NCI-H146 (cell line): ENCODE measurements around the gene ANKEF1.
"Not testable (repeated sequence)": the region's sequence is repeated elsewhere in the genome, so short reads cannot be mapped to it uniquely, and the experiment has no call there.

Experiments
- DNase-seq: peaks from one replicate; lab custom pipeline; 2025; lab: John Stamatoyannopoulos, UW

Gene ANKEF1

GRCh38 chr20:10033905-10034650 lies 709 bp upstream of the ANKEF1 start:
- DNase-seq = no peak

DNA sequence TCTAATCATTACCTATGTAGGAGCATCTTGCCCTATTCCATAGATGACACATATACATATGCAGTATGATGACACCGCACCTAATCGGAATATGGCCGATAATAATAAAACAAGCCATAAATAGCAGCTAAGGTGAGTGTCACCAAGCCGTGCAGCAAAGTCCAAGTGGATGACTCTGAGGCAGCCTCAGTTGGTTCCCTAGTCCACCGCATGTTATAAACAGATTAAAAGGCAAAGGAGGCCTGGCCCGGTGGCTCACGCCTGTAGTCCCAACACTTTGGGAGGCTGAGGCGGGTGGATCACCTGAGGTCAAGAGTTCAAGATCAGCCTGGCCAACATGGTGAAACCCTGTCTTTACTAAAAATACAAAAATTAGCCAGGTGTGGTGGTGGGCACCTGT lies 1.5 kb downstream of the ANKEF1 start:
- DNase-seq = not testable (repeated sequence)

GRCh38 chr20:10040070-10040975 lies 5.5 kb downstream of the ANKEF1 start:
- no peak for DNase-seq

DNA sequence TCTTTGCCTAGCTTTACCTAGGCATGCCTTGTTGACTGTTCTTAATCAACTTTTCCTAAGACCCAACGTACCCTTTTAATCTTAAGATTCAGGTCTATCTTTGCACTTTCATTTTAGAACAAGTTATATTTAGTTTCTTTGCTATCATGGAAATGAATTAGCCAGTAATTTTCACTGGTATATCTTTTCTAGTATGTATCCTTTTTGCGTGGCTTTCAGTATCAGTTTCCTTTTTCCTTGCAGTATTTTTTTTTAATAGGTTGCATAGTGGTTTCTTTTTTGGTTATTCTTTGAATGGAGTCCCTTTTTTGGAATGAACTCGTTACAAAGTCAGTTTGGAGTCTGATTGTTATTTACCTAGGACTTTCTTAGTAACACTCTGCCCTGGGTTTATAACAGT lies 7.3 kb downstream of the ANKEF1 start:
- DNase-seq = no peak

GRCh38 chr20:10047427-10047826 lies 12.6 kb downstream of the ANKEF1 start:
- DNase-seq = peak; percentile 17

- no peak for DNase-seq
These were observed 16.4 kb downstream of the ANKEF1 start for GRCh38 chr20:10051185-10051584.

DNA sequence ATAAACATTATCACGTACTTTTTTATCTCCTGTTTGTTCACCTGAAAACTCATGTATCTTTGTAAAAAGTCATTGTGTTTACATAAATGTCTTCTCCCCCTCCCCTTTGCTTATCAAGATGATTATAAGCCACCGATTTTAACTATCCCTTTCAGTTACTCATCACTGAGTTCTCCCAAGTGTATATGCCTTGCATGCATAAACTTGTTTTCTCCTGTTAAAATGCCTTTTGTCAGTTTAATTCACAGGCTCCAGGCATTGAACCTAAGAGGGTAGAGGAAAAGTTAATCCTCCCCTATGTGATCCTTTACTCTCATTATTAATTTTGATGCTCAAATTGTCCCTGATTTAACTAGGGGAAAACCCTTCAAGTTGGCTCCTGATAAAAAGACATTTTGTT lies 24.2 kb downstream of the ANKEF1 start:
- no peak for DNase-seq

DNA sequence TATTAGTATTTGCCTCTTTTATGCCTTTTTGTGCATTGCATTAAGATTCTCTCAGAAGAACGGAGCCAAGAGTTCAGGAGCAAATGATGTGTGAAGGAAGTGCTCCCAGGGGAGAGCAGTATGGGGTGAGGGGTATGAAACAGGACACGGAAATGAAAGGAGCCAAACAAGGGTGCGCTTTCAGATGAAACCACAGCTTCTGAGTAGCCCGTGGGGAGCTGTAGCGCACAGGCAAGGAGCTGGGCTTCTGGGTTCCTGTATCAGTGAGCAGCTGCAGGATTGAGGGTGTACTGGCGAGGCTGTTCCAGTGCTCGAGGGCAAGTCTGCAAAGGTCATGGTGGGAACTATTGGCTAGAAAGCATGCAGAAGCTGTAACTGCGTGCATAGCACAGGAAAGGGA lies 25.4 kb downstream of the ANKEF1 start:
- no peak for DNase-seq

DNA sequence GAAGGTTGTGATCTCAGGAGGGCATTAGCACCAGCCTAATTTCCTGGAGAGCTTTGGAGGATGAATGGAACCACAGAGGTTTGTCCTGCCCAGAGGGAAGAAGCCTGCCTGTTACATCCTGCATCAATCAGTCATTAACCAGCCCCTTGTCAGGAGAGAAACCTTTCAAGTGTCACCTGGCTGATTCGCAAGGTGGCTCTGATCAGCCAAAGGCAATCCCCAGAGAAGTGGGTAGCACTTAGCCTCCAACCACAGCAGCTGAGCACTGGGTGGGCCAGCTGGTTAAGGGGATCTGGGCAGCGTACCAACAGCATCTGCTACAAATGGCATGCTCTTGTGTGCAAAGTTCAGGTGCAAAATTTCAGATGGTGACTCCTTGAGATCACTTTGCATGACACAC lies 26.9 kb downstream of the ANKEF1 start:
- no peak for DNase-seq

- DNase-seq = no peak
These were observed 28.7 kb downstream of the ANKEF1 start for GRCh38 chr20:10063482-10063881.

DNA sequence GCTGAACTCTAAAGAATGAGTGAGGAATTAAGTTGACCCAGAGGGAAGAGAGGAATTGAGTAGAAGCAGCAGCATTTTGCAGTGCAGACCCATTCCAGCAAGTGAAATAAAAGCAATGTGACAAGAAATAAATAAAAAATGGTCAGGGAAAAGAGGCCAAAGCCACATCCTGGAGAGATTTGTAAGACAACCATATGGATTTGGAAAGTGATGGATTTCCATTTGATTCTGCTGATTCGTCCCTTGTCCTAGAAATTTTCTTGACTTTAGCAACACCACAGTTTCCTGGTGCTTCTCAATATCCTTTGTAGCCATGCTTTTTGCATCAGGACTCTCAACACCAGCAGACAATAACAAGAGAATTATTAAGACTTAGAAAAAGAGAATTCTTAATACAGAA lies 29.8 kb downstream of the ANKEF1 start:
- DNase-seq = no peak

DNA sequence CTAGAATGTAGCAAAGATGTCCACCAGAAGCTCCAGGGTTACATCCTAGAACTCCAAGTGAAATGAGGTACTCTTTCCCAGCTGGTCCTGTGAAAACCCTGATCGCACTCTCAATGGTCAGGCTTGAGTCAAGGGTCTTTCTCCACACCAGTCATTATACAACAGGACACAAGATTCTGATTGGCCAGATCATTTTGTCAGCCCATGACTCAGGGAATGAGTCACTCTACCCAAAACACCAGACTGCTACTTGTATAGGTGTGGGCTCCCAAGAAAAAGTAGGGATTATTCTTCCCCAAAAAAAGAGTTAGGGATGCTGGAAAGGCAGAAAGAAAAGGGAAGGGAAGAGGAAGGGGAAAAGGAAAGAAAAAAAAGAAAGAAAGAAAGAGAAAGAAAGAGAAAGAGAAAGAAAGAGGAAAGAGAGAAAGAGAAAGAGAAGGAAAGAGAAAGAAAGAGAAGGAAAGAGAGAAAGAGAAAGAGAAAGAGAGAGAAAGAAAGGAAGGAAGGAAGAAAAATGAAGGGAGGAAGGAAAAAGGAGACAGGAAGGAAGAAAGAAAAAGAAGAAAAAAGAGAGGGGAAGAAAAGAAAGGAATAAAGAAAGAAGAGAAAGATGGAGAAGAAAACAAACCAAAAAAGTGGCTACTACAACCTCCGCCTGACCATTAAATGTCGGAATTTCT lies 30.5 kb downstream of the ANKEF1 start:
- no peak for DNase-seq

DNA sequence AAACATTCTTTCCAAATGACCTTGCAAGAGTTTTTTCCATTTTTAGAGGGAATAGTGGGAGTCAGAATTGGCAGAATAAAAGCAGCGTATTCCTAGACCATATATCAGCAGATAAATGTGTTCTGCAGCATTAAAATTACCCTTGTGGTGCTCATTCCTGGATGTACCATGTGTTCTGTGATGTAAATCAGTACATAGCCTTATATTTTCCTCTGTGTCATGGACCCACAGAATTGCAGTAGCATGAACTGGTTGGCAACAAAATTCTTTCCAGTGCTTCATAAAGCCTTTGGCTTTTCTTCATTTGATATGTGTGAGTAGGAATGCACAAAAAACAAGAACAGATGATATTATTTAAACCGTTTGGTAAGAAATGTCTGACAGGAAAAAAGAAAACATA lies 32.5 kb downstream of the ANKEF1 start:
- DNase-seq = no peak

- DNase-seq = no peak
These were observed 39.7 kb downstream of the ANKEF1 start for GRCh38 chr20:10074513-10074912.

DNA sequence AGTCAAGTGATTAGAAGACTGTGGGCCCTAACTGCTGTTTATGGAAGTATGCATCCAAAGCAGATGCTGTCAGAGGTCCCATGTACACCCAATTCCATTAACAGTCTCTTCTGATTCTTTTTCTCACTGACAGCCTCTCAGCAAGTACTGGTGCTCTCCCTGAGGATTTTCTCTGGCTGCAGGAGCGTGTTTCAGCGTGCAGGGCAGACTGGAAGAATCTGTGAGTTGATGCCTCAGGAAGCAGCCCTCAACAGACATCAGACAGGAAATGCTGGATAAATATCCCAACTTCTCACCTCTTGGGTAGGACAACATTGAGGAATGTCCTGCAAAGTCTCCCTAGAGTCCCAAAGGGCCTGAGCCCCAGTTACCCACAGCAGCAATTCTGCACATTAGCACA lies 40.8 kb downstream of the ANKEF1 start:
- no peak for DNase-seq

GRCh38 chr20:10076126-10077080 lies 41.6 kb downstream of the ANKEF1 start:
- no peak for DNase-seq

- peak; percentile 12 for DNase-seq
These were observed 42.3 kb downstream of the ANKEF1 start for GRCh38 chr20:10077081-10077471.

DNA sequence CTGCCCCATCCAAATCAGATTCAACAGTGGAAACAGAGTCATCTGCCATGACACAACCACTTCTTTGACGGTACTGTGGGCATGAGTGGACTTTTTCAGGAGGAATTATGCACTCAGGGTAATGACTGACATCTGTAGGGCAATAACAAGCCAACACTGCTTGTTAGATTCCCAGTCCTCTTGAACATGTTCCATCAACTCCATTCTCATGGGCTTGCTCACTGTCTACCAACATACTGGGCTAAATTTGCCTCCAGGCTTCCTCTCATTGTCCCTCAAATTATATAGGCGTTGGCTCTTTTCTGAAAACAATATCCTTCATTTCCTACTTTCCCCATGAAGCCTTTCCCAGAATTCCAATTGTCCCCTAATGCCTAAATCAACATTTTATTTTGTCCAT lies 43.1 kb downstream of the ANKEF1 start:
- peak; percentile 47 for DNase-seq

- DNase-seq = peak; percentile 56
These were observed 43.6 kb downstream of the ANKEF1 start for GRCh38 chr20:10078403-10078802.

DNA sequence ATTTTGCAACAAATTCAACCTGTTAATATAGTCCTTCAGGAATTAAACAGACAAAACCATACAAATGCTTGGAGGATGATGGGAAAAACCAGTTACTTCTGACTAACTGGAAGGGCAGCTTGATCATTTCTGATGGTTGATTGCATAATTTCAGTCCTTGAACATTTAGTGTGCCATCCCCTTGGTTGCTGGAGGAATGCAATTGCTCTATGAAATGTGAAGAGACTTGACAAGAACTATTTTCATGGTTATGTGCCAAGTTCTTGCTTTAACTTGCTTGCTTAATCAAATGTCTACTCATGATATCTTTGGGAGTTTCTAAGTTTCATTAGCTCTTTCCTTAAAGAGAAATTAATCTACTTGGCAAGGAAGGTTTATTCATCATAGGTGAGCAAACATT lies 45.2 kb downstream of the ANKEF1 start:
- no peak for DNase-seq

GRCh38 chr20:10080574-10080973 lies 45.8 kb downstream of the ANKEF1 start:
- no peak for DNase-seq
